ENCODE measurements around the gene CASP8AP2.
"Not testable (repeated sequence)": the region's sequence is repeated elsewhere in the genome, so short reads cannot be mapped to it uniquely, and the experiment has no call there.

CASP8AP2 gene

DNA sequence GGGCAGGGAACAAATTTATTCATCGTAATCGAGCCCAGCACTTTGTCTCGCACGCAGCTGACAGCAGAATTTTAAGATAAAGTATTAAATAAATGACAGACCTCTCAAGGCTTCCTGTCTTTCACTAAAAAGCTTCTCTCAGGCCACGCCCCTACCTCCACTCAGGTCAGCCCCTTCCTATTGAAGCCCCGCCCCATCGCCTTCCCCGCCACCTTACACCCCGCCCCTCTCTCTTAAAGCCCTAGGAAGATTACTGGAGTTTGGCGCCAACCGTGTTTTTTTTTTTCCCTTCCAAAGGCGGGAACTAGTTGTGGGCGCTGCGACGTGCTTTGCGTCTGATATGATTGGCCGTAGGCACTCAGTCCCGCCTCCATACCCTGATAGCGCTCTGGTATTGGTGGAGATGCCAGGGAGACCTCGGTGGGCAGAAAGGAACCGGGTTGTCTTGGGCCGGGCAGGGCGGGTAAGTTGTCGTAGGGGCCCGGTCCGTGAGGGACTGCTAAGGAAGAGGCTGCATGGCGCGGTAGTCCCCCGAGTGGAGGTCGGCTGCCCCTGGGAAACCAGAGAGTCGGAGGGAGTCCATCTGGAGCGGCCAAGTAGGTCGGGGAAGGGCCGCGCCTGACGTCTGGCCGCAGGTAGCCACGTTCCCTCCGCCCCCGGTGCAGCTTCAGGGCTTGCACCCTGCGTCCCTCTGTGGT lies at the start of gene CASP8AP2:
Gene CASP8AP2, plus strand, starts transcription at position 409 of the 698 bp plus-strand sequence.
- DNase-seq, result peak; percentile 95

DNA sequence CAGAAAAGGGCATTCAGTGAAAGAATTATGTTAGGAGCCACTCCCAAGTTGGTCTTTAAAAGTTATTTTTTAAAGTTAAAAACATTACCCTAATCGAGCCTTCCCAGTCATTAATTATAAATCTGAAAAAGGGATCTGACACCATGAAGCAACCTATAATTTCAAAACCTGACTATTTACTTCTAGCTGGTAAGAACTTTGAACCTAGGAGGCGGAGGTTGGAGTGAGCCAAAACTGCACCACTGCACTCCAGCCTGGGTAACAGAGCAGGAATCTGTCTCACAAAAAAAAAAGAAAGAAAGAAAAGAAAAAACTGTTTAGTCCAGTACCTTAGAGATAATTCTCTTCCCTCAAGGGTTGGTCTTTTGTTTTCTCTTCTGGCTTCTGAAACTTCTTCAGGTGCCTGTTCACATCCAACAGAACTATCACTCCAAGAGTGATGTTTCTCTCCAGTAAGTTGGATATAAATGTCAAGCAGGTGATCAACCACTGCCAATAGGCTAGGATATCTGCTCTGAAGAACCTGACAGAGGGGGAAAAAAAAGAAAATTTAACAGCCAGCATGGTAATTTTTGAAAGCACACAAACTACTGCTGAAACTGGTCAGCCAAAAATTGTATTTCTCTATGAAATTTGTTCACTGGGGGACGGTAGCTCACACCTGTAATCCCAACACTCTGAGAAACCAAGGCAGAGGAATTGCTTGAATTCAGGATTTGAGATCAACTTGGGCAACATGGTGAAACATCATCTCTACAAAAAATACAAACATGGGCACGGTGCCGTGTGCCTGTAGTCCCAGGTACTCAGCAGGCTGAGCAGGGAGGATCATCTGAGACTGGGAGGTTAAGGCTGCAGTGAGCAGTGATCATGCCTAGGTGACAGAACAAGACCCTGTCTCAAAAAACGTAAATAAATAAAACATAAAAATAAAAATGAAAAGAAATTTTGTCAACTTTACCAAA lies 48.3 kb upstream of the CASP8AP2 start:
- no peak for DNase-seq

DNA sequence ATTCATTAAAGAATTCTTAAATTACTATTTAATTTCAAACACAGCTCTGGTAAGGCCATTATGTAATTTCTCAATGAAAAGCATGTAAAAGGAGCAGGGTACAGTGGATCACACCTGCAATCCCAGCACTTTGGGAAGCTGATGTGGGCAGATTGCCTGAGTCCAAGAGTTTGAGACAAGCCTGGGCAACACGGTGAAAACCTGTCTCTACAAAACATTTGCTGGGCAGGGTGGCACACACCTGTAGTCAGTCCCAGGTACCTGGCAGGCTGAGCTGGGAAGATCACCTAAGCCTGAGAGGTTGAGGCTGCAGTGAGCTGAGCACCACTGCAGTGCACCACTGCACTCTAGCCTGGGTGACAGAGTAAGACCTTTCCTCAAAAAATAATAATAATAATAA lies 47.5 kb upstream of the CASP8AP2 start:
- no peak for DNase-seq

DNA sequence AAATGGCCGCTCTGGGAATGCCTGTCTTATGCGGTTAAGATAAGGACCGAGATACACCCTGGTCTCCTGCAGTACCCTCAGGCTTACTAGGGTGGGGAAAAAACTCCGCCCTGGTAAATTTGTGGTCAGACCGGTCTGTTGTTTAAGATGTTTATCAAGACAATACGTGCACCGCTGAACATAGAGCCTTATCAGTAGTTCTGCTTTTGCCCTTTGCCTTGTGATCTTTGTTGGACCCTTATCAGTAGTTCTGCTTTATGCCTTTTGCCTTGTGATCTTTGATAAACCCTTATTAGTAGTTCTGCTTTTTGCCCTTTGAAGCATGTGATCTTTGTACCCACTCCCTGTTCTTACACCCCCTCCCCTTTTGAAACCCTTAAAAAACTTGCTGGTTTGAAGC lies 46.4 kb upstream of the CASP8AP2 start:
- DNase-seq, result not testable (repeated sequence)

DNA sequence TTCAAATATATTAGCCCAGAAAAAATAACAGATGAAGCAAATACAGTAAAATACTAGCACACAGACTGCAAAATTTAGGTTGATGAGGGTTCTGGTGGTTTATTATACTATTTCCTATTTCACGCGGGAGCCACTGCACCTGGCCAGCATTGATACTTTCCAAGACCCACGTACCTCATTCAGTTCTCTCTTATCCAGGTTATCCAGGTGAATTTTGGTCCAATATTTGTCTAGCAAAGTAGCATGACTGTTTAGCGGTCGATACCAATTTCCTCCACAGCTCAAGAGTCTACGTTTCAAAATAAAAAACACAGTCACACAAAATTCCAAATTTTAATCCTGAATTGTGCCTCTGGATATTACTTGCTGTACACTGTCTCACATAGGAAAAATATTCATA lies 44.8 kb upstream of the CASP8AP2 start:
- no peak for DNase-seq

DNA sequence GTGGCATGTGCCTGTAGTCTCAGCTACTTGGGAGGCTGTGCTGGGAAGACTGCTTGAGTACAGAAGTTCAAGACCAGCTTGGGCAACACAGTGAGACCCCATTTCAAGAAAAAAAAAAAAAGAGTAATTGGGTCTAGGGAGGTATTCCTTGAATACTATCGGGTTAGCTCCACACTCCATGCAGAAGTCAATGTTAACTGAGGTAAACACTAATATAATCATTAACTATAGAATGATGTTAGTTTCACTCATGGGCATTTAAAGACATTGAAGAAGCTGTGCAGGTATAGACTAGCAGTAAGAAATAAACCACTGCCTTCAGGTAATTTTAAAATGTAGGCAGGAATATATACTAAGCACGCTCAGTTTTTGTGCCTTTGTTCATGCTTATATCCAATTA lies 42.7 kb upstream of the CASP8AP2 start:
- no peak for DNase-seq

DNA sequence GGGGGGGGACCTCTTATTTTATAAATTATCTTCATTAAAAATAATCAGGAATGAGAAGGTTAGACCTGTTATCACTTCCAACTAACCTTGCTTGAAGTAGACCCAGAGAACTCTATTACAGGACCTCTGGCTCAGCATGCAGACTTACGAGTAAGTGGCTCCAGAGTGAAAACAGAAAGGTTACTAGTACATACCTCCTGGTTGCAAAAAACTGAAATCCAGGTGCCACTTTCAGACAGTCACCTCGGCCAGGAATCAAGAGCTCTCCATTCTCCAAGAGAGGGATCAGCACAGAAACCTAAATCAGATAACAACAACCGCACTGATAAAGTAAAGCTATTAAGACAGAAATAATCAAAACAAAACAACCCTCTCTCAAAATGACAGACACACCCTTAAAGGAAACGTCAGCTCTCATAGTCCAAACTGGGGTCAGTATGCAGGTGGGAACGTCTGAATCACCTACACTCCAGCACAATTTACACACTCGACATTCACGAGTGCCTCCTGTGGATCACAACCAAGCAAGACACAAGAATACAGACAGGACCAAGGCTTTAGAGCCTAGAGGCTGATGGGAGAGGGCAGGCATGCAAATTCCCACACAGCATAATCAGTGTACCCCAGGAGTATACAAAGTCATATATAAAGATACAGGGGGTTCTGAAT lies 41.9 kb upstream of the CASP8AP2 start:
- DNase-seq, result no peak

DNA sequence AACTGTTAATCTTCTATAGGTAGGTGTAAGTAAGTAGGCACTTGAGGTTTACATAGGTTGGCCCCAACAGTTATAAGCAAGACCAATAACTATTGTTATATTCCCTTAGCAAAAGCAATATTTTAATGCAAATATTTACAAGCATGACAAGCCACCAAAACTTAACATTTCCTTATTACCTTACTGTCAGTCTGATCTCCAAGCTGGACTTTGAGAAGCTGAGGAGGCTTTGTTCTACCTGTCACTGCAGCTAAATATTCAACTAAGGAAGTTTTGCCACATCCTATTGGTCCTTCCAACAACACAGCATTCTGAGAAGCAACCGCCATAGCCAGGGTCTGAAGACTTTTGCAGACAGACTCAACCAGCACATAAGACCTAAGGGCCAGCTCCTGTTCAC lies 39.7 kb upstream of the CASP8AP2 start:
- DNase-seq, result no peak

DNA sequence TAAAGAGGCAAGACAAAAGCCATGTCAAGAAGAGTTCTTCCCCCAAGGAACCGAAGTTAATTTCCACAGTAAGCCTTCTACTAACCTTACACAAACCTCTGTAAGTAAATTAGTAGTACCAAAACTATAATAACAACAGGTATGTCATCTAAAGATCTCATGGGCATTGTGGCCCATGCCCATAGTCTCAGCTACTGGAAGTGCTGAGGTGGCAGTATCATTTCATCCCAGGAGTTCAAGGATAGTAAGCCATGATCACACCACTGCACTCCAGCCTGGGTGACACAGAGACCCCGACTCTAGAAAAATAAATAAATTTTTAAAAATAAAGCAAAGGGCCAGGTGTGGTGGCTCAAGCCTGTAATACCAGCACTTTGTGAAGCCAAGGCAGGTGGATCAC lies 39.3 kb upstream of the CASP8AP2 start:
- DNase-seq, result no peak

DNA sequence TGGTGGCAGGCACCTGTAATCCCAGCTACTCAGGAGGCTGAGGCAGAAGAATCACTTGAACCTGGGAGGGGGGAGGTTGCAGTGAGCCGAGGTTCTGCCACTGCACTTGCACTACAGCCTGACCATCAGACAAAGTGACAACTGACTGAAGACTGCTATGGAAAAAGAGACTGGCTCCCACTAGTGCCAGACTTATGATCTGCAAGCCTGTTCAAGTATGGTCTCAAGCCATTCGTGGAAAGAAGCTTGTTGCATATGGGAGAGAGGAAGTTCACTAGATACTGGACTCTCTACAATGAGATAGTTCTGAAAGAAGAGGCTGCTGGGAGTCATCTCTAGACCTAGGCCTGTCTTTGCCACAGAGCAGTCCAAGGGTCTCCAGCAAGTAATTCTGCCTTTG lies 36.8 kb upstream of the CASP8AP2 start:
- no peak for DNase-seq

DNA sequence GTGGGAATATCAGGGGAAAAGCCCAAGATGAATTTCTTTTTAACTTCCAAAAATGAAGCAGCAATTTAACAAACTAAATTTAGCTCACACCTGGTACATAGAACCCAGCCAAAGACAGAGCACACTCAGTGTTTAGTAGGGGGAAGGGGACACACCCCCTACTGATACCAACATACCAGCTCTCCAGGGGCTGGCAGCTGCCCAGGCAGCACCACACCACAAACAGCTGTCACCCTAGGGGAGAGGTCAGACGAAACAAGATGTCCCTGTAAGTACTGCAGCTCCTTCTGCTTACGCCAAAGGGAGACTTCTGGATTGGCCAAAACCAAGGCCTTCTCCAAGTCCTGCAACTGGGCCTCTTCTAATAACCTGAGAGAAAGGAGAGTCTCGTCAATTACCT lies 36.1 kb upstream of the CASP8AP2 start:
- no peak for DNase-seq

DNA sequence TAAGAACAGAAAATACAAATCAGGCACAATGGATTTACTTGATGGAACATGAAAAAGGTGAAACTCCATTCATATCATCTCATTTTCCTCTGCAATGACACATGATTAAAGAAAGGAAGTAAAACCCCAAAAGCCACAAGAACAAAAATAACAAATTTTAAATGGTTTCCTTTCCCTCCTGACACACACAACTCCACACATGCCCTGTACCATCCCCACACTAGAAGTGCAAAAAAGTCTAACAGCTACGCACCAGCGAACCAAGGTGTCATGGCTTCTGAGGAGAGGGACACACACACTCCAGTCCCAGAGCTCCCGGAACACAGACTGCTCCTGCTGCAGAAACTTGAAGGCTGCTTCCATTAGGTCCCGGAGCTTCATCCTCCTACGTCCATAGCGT lies 35.4 kb upstream of the CASP8AP2 start:
- DNase-seq, result no peak

DNA sequence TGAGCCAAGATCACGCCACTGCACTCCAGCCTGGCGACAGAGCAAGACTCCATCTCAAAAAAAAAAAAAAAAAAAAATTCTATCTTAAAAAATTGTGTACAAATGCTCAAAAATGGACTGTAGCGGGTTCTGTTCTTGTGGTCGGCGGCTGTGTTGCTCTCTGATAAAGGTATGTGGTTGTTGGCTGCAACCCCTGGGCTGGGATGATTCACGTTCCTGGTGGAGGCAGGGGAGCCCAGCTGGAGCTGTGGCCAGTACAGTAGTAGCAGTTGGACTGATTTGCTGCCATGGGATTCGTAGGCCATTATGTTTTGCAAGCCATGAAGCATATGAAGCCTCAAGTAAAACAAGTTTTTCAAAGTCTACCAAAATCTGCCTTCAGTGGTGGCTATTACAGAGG lies 32.4 kb upstream of the CASP8AP2 start:
- no peak for DNase-seq

DNA sequence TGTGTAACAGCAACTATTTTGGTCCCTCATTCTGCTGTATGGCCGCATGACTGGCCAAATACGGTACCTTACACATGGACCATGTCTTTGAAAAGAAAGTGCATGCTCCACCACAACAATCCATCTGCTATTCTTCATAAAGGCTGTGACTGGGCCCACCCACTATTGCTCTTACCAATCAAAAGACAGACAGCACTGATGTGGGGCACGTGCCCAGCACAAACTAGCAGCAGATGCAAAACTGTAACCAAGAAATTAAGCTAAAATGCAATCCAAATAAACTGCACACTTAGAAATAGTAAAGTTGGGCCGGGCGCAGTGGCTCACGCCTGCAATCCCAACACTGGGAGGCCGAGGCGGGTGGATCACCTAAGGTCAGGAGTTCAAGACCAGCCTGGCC lies 30.6 kb upstream of the CASP8AP2 start:
- DNase-seq, result no peak

DNA sequence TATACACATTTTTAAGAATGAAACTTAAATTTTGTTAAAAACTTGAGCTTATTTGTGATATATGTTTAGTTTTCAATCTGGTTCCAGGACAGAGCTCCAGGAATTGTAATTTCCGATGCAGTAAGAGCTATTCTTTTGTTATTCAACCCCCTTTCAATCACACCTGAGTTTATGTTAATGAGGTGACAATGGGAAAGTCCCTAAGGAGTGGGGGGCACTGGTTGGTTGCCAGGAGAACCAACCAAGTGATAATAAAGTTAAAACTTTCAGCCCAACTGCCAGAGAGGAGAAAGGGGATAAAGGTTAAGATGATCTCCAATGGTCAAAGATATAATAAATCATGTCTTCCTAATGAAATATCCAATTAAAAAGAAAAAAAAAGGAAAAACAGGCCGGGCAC lies 29.9 kb upstream of the CASP8AP2 start:
- DNase-seq, result no peak

DNA sequence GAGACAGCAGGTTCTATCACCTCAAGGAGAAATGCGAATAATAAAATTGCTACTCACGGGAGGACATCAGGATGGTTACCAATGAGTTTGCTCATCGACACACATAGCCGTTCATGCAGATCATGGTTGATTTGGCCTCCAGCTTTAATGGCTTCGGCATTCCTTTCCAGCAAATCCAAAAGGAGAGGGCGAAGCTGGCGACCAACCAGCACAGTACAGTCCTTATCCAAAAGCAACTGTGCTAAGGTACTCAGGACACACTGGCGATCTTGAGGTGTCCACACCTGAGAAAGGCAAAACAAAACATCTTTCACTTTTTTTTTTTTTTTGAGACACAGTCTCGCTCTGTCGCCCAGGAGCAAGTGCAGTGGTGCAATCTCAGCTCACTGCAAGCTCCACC lies 26.4 kb upstream of the CASP8AP2 start:
- no peak for DNase-seq

DNA sequence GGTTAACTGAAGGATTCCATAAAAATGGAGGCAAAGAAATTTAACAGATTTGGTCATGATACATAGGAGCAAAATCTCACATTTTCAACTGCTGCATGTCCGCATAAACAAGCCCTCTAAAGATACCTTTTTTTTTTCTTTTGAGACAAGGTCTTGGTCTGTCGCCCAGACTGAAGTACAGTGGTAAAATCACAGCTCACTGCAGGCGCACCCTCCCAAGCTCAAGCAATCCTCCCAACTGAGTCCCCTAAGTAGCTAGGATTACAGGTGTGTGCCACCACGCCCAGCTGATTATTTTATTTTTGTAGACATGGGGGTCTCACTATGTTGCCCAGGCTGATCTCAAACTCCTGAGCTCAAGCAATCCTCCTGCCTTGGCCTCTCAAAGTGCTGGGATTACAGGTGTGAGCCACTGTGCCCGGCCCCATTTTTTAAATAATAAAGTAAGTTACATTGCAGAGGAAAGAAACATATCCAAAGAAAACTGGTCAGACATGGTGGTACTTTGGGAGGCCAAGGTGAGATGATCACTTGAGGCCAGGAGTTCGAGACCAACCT lies 23.8 kb upstream of the CASP8AP2 start:
- DNase-seq, result no peak

DNA sequence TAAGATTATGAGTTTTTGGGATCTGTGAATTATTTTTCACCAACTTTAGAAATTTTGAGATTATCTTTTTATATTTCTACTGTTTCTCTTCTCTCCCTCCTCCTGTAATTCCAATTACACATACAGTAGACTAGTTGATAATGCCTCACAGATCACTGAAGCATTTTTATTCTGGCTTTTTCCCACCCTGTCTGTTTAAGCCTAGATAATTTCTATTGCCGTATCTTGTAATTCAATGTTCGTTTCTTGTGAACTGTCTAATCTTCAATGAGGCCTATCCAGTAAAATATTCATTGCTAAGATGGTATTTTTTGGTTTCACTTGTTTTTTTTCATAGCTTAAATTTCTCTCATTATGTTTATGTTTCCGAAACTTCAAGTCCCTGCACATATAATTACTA lies 22.1 kb upstream of the CASP8AP2 start:
- DNase-seq, result no peak

DNA sequence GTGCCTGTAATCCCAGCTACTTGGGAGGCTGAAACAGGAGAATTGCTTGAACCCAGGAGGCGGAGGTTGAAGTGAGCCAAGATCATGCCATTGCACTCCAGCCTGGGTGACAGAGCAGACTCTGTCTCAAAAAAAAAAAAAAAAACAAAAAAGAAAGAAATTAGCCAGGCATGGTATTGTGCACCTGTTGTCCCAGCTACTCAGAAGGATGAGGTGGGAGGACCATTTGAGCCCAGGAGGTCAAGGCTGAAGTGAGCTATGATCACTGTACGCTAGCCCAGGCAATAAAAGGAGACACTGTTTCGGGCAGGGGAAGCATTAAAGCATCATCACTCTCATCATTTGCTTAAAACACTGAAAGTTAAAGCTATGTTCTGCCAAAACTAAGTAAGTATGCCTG lies 16.3 kb upstream of the CASP8AP2 start:
- DNase-seq, result not testable (repeated sequence)

DNA sequence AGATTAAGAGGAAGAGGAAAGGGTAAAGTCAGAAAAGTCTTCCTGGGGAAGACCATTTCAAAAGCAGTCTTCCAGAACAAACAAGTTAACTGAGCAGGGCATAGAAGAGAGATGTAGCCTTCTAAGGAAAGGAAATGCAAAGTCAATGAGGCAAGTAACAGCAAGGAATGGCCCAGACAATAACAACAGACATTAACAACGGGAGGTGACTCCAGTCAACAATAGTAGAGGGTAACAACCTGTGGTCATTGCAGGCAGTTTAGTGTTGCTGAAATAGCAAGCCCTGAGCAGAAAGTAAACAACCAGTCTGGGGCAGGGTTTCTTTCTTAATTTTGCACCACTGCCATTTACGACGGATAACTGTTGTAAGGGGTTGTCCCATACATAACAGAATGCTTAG lies 12.2 kb upstream of the CASP8AP2 start:
- no peak for DNase-seq

DNA sequence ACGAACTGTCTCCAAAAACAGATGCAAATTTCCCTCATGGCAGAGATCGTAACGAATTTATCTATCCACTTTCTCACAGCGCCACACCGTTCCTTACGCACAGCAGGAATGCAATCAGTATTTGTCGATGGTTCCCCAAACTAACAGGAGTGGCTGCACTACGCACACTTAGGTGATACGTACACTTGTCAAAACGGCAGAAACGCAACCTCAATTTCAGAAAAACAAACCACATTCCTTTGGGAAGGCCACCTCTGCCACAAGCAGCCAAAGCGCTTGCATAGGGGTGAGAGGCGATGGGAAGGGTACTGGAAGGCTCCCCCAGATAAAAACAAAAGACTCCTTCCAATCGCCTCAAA lies 10.7 kb upstream of the CASP8AP2 start:
- no peak for DNase-seq

DNA sequence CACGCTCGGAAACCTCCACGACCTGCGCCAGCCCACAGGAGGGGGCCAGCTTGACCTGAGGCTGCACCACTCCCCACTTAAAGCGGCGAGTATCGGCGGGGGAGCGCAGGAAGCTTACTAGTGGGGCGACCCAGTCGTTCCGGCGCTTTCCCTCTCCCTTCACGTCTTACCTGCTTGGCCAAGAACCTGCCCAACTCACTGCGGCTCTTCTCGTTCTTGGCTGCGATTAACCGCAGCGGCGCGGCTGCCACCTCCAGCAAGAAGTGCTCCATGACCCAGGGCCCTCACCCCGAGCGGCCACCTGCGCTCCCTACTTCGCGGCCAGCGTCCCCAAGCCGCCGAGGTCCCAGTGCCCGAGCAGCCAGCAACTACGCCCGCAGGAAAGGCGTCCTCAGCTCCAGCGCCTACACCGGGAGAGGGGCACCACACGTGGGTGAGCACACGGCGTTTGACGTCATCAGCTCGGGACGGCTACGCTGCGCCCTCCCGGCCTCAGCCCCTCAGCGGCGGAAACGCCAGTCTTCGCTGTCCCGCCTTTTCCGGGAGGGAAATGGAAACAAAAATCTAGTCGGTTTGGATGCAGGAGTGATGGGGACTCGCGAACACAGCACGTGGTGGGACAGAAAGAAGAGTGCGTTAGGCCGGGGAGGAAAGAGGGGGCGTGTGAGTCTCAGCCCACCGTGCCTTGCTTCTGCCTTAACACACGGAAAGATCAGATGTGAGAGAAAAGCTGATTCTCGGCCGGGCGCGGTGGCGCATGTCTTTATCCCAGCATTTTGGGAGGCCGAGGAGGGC lies 10.1 kb upstream of the CASP8AP2 start, which contains the start of gene MDN1:
Gene MDN1, minus strand, starts transcription at position 459 of the 795 bp plus-strand sequence. Its CDS starts 187 bp downstream, at position 272.
- peak; percentile 83 for DNase-seq

Measured in CD4-positive, alpha-beta T cell treated with Interferon gamma for 1 hour (primary cell).